ENCODE data around the gene PDE7B. TPM values are rescaled to one million over a fixed set of nuclear protein-coding genes. Genes with fewer than 3 reads are reported as not detected.

Gene PDE7B
- total and polyA plus RNA-seq, 2 donors (not counting 1 experiment from before 2014, with no cell fraction given), result 7.9 to 21.5 TPM

- H3K9ac ChIP-seq (ENCODE audit: insufficient read depth, low read length), result no peak overlapping the region
- TF ChIP-seq CTCF (conservative IDR thresholded peaks at IDR 0.05 in 1 of 2, IDR thresholded peaks at IDR 0.05 in 1 of 2; ENCODE audit: low read depth in 1 of 2, low read length in 2 of 2) (no peak), EZH2 (IDR thresholded peaks at IDR 0.05; ENCODE audit: low read length, missing control alignments) (no peak)
- H3K4me2 ChIP-seq (ENCODE audit: extremely low read depth, insufficient read depth, low read length), result no peak overlapping the region
- no peak overlapping the region for H3K4me3 ChIP-seq (replicated peaks in 1 of 4; ENCODE audit: control extremely low read depth in 1 of 4, insufficient read depth in 1 of 4, low read depth in 3 of 4, low read length in 4 of 4)
- no peaks in the 10 kb centered on the region for H4K20me1 ChIP-seq (ENCODE audit: control insufficient read depth, extremely low read depth, insufficient read depth, low read length)
- no peaks in the 10 kb centered on the region for H3K9me3 ChIP-seq (ENCODE audit: control insufficient read depth, insufficient read depth, low read depth, low read length)
- H3K36me3 ChIP-seq (ENCODE audit: control insufficient read depth, insufficient read depth, low read length), result peaks cover 2% of the 10 kb centered on the region
- H3K79me2 ChIP-seq (ENCODE audit: control insufficient read depth, insufficient read depth, low read length), result no peaks in the 10 kb centered on the region
- DNase-seq (ENCODE audit: low read depth in 2 of 2), result peak; percentile 62 to 68
- H3K27me3 ChIP-seq (ENCODE audit: control insufficient read depth, insufficient read depth, low read length), result no peaks in the 10 kb centered on the region
- H2AFZ ChIP-seq (ENCODE audit: low read length), result no peak overlapping the region
- no peak overlapping the region for H3K27ac ChIP-seq (ENCODE audit: insufficient read depth, low read length)
- H3K4me1 ChIP-seq (ENCODE audit: control insufficient read depth, extremely low read depth, insufficient read depth, low read length), result peaks cover 4% of the 10 kb centered on the region
These were observed 383.7 kb downstream of the PDE7B start for GRCh38 chr6:136235233-136235564.

GRCh38 chr6:136236466-136237293, 385.2 kb downstream of the PDE7B start:
- peaks cover 2% of the 10 kb centered on the region for H3K36me3 ChIP-seq (ENCODE audit: control insufficient read depth, insufficient read depth, low read length)
- no peaks in the 10 kb centered on the region for H3K27me3 ChIP-seq (ENCODE audit: control insufficient read depth, insufficient read depth, low read length)
- H3K4me3 ChIP-seq (replicated peaks in 1 of 4; ENCODE audit: control extremely low read depth in 1 of 4, insufficient read depth in 1 of 4, low read depth in 3 of 4, low read length in 4 of 4), result no peak overlapping the region
- H3K4me1 ChIP-seq (ENCODE audit: control insufficient read depth, extremely low read depth, insufficient read depth, low read length), result no peaks in the 10 kb centered on the region
- no peak for DNase-seq (ENCODE audit: low read depth in 2 of 2)
- no peak overlapping the region for H2AFZ ChIP-seq (ENCODE audit: low read length)
- H3K4me2 ChIP-seq (ENCODE audit: extremely low read depth, insufficient read depth, low read length), result no peak overlapping the region
- H4K20me1 ChIP-seq (ENCODE audit: control insufficient read depth, extremely low read depth, insufficient read depth, low read length), result no peaks in the 10 kb centered on the region
- TF ChIP-seq EZH2 (IDR thresholded peaks at IDR 0.05; ENCODE audit: low read length, missing control alignments), result no peak
- TF ChIP-seq CTCF (conservative IDR thresholded peaks at IDR 0.05 in 1 of 2, IDR thresholded peaks at IDR 0.05 in 1 of 2; ENCODE audit: low read depth in 1 of 2, low read length in 2 of 2), result no peak
- H3K9ac ChIP-seq (ENCODE audit: insufficient read depth, low read length), result no peak overlapping the region
- no peaks in the 10 kb centered on the region for H3K79me2 ChIP-seq (ENCODE audit: control insufficient read depth, insufficient read depth, low read length)
- no peak overlapping the region for H3K27ac ChIP-seq (ENCODE audit: insufficient read depth, low read length)
- no peaks in the 10 kb centered on the region for H3K9me3 ChIP-seq (ENCODE audit: control insufficient read depth, insufficient read depth, low read depth, low read length)

GRCh38 chr6:136244061-136244616, 392.6 kb downstream of the PDE7B start:
- H4K20me1 ChIP-seq (ENCODE audit: control insufficient read depth, extremely low read depth, insufficient read depth, low read length), result no peaks in the 10 kb centered on the region
- H3K9ac ChIP-seq (ENCODE audit: insufficient read depth, low read length), result no peak overlapping the region
- H3K27me3 ChIP-seq (ENCODE audit: control insufficient read depth, insufficient read depth, low read length), result no peaks in the 10 kb centered on the region
- no peak overlapping the region for H3K4me3 ChIP-seq (replicated peaks in 1 of 4; ENCODE audit: control extremely low read depth in 1 of 4, insufficient read depth in 1 of 4, low read depth in 3 of 4, low read length in 4 of 4)
- no peak overlapping the region for H3K4me2 ChIP-seq (ENCODE audit: extremely low read depth, insufficient read depth, low read length)
- peaks cover 3% of the 10 kb centered on the region for H3K79me2 ChIP-seq (ENCODE audit: control insufficient read depth, insufficient read depth, low read length)
- no peak for TF ChIP-seq CTCF (conservative IDR thresholded peaks at IDR 0.05 in 1 of 2, IDR thresholded peaks at IDR 0.05 in 1 of 2; ENCODE audit: low read depth in 1 of 2, low read length in 2 of 2)
- TF ChIP-seq EZH2 (IDR thresholded peaks at IDR 0.05; ENCODE audit: low read length, missing control alignments), result no peak
- peaks cover 2% of the 10 kb centered on the region for H3K36me3 ChIP-seq (ENCODE audit: control insufficient read depth, insufficient read depth, low read length)
- DNase-seq (ENCODE audit: low read depth in 2 of 2), result peak in 1 of 2 donors; percentile 52
- H2AFZ ChIP-seq (ENCODE audit: low read length), result no peak overlapping the region
- H3K27ac ChIP-seq (ENCODE audit: insufficient read depth, low read length), result no peak overlapping the region
- no peaks in the 10 kb centered on the region for H3K4me1 ChIP-seq (ENCODE audit: control insufficient read depth, extremely low read depth, insufficient read depth, low read length)
- H3K9me3 ChIP-seq (ENCODE audit: control insufficient read depth, insufficient read depth, low read depth, low read length), result no peaks in the 10 kb centered on the region

Measured in fibroblast of lung (primary cell).